Liver (tissue), 9 donors: ENCODE data around the gene MAPRE3. TPM values are rescaled to one million over a fixed set of nuclear protein-coding genes. Genes with fewer than 3 reads are reported as not detected.

ENCODE experiments used
- DNase-seq: peaks from one replicate; pipeline ENCODE4 v3.0.0-alpha.2; 2017; ENCODE audit warnings: low spot score
- H3K27ac ChIP-seq, 2 donors: one replicate each; pipeline ENCODE4 v1.7.0; 2013; ENCODE audit warnings: inconsistent platforms in 2 of 2, low read length in 2 of 2, control low read depth in 1 of 2, low read depth in 1 of 2, mild to moderate bottlenecking in 1 of 2
- H3K27me3 ChIP-seq, 4 donors: one replicate each; pipeline versions ENCODE4 v1.6.1 to v1.7.0; 2013; ENCODE audit warnings: low read length in 3 of 4, inconsistent platforms in 1 of 4, mild to moderate bottlenecking in 1 of 4, moderate library complexity in 1 of 4; ENCODE audit not compliant: control insufficient read depth in 4 of 4, insufficient read depth in 4 of 4
- H3K36me3 ChIP-seq, 4 donors: one replicate each; pipeline versions ENCODE4 v1.6.1 to v1.7.0; 2013; ENCODE audit warnings: low read length in 3 of 4, mild to moderate bottlenecking in 3 of 4, low read depth in 1 of 4, moderate library complexity in 1 of 4; ENCODE audit not compliant: control insufficient read depth in 4 of 4, insufficient read depth in 3 of 4
- H3K4me1 ChIP-seq, 4 donors: one replicate each; pipeline versions ENCODE4 v1.6.1 to v1.7.0; 2013; ENCODE audit warnings: low read length in 3 of 4, mild to moderate bottlenecking in 3 of 4, moderate library complexity in 1 of 4; ENCODE audit not compliant: control insufficient read depth in 4 of 4, insufficient read depth in 4 of 4
- H3K4me3 ChIP-seq, 3 donors: one replicate each; pipeline versions ENCODE4 v1.6.1 to v1.7.0; 2013; ENCODE audit warnings: low read length in 3 of 3, control low read depth in 1 of 3, low read depth in 1 of 3, mild to moderate bottlenecking in 1 of 3
- H3K9ac ChIP-seq, 2 donors: one replicate each; pipeline ENCODE4 v1.7.0; 2013; ENCODE audit warnings: low read length in 2 of 2, mild to moderate bottlenecking in 2 of 2, moderate library complexity in 2 of 2, control low read depth in 1 of 2, low read depth in 1 of 2
- H3K9me3 ChIP-seq, 4 donors: one replicate each; pipeline versions ENCODE4 v1.6.1 to v1.7.0; 2013; ENCODE audit warnings: low read length in 3 of 4; ENCODE audit not compliant: control insufficient read depth in 4 of 4
- EGR1 ChIP-seq, 2 donors: IDR thresholded peaks; 2 replicates each; pipeline ENCODE4 v1.6.1; 2016 to 2018; ENCODE audit warnings: antibody characterized with exemption in 2 of 2, low read depth in 2 of 2
- FOXA1 ChIP-seq: IDR thresholded peaks from 2 replicates; pipeline ENCODE4 v1.6.1; 2016; ENCODE audit warnings: antibody characterized with exemption
- FOXA2 ChIP-seq: IDR thresholded peaks from 2 replicates; pipeline ENCODE4 v1.6.1; 2016; ENCODE audit warnings: antibody characterized with exemption
- GABPA ChIP-seq, 2 donors: IDR thresholded peaks in 1 of 2; conservative IDR thresholded peaks in 1 of 2; 2 replicates each; pipeline ENCODE4 v1.6.1; 2016; ENCODE audit warnings: antibody characterized with exemption in 2 of 2, mild to moderate bottlenecking in 1 of 2, moderate library complexity in 1 of 2
- HNF4A ChIP-seq, 2 donors: conservative IDR thresholded peaks; 2 replicates each; pipeline ENCODE4 v1.6.1; 2016; ENCODE audit warnings: antibody characterized with exemption in 2 of 2, mild to moderate bottlenecking in 2 of 2
- HNF4G ChIP-seq: IDR thresholded peaks from 2 replicates; pipeline ENCODE4 v1.6.1; 2016; ENCODE audit warnings: antibody characterized with exemption
- JUND ChIP-seq, 2 donors: IDR thresholded peaks; 2 replicates each; pipeline ENCODE4 v1.6.1; 2016; ENCODE audit warnings: antibody characterized with exemption in 2 of 2
- NR2F2 ChIP-seq: IDR thresholded peaks from 2 replicates; pipeline ENCODE4 v1.6.1; 2016; ENCODE audit warnings: antibody characterized with exemption
- RAD21 ChIP-seq, 2 donors: IDR thresholded peaks; 2 replicates each; pipeline ENCODE4 v1.6.1; 2016; ENCODE audit warnings: antibody characterized with exemption in 2 of 2, mild to moderate bottlenecking in 2 of 2
- RXRA ChIP-seq, 2 donors: IDR thresholded peaks; 2 replicates each; pipeline ENCODE4 v1.6.1; 2017 to 2018; ENCODE audit warnings: antibody characterized with exemption in 2 of 2, mild to moderate bottlenecking in 1 of 2
- SP1 ChIP-seq: IDR thresholded peaks from 2 replicates; pipeline ENCODE4 v1.6.1; 2018; ENCODE audit warnings: antibody characterized with exemption, mild to moderate bottlenecking
- YY1 ChIP-seq: IDR thresholded peaks from 2 replicates; pipeline ENCODE4 v1.6.1; 2016; ENCODE audit warnings: antibody characterized with exemption, mild to moderate bottlenecking
- WGBS: extraction: QIAGEN DNeasy Blood & Tissue Kit; methylation state at CpG from one replicate; pipeline ENCODE4 v1.1.7; 2013; 5-methylcytosine and 5-hydroxymethylcytosine counted together
- polyA plus RNA-seq, 2 donors: library from polyadenylated mRNA; stranded (reverse) in 1 of 2; unstranded in 1 of 2; fragments of 200-250 nt in 1 of 2; fragments of >200 nt in 1 of 2; fragmentation: Nextera tagmentation in 1 of 2; extraction: Ambion mirVana in 1 of 2; gene quantifications; one replicate each; pipeline versions ENCODE4 v1.2.1 to v1.2.3, GENCODE V29; 2013 to 2015
- total RNA-seq, 2 donors: library from RNA; depleted of rRNA; stranded (reverse); fragments of >200 nt; gene quantifications; one replicate each; pipeline ENCODE4 v1.2.3, GENCODE V29; 2014
- TF ChIP-seq, protein P1 (sequence below): IDR thresholded peaks from 2 replicates; pipeline ENCODE4 v1.6.1; 2016; ENCODE audit warnings: antibody characterized with exemption
- TF ChIP-seq, protein P2 (sequence below): IDR thresholded peaks from 2 replicates; pipeline ENCODE4 v1.6.1; 2016; ENCODE audit warnings: antibody characterized with exemption
- TF ChIP-seq, protein P3 (sequence below): IDR thresholded peaks from 2 replicates; pipeline ENCODE4 v1.6.1; 2016; ENCODE audit warnings: antibody characterized with exemption
- TF ChIP-seq, protein P4 (sequence below): IDR thresholded peaks from 2 replicates; pipeline ENCODE4 v1.6.1; 2016; ENCODE audit warnings: antibody characterized with exemption, mild to moderate bottlenecking
- TF ChIP-seq, protein P5 (sequence below): fragments of 150-350 bp; IDR thresholded peaks from 2 replicates; pipeline ENCODE4 v1.5.1; 2017; ENCODE audit warnings: improper control_type of control experiment, low read depth, low read length; ENCODE audit not compliant: missing input control
- donor health status: healthy.
- donor health status: healthy.
- donor health status: healthy.
- donor health status: healthy.
- donor health status: healthy.

MAPRE3 gene
- total and polyA plus RNA-seq, 4 donors, result 1.0 to 15.8 (median 9.8) TPM

DNA sequence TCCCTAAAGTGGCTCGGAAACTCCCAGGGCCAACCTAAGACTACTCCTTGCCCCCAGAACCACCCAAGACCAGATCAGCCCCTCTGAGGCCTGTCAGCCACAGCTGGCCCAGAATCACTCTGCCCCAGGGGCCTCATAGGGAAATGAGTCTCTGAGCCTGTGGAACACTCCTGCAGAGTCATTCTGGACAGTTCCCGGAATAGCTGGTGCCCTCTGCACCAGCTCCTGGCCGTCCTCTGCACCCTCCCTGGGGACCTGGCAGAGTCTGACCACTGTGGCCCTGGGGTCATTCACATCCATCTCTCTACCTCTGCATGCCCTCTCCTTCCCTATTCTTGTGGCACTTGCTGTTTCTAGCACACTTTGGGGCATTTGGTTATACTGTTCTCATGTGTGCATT, 47.7 kb downstream of the MAPRE3 start:
- H3K27me3 ChIP-seq, result no peaks in the 10 kb centered on the region
- H3K9ac ChIP-seq, result no peak overlapping the region
- TF ChIP-seq, protein P1, sequence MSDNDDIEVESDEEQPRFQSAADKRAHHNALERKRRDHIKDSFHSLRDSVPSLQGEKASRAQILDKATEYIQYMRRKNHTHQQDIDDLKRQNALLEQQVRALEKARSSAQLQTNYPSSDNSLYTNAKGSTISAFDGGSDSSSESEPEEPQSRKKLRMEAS, result peak; percentile 90
- TF ChIP-seq, protein P2, sequence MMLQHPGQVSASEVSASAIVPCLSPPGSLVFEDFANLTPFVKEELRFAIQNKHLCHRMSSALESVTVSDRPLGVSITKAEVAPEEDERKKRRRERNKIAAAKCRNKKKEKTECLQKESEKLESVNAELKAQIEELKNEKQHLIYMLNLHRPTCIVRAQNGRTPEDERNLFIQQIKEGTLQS, result no peak
- TF ChIP-seq HNF4G (peak; percentile 68), GABPA (IDR thresholded peaks at IDR 0.05 in 1 of 2, conservative IDR thresholded peaks at IDR 0.05 in 1 of 2) (no peak), RXRA (IDR thresholded peaks at IDR 0.05) (peak; percentile 100), FOXA2 (peak; percentile 19), NR2F2 (peak; percentile 51), YY1 (peak; percentile 75), RAD21 (IDR thresholded peaks at IDR 0.05) (peak; percentile 43 to 66), JUND (IDR thresholded peaks at IDR 0.05) (peak in 1 of 2 donors; percentile 55), HNF4A (conservative IDR thresholded peaks at IDR 0.05) (peak; percentile 92 to 96), EGR1 (IDR thresholded peaks at IDR 0.05; ENCODE audit: low read depth in 2 of 2) (peak in 1 of 2 donors; percentile 43), FOXA1 (no peak), SP1 (peak; percentile 88)
- TF ChIP-seq, protein P3, sequence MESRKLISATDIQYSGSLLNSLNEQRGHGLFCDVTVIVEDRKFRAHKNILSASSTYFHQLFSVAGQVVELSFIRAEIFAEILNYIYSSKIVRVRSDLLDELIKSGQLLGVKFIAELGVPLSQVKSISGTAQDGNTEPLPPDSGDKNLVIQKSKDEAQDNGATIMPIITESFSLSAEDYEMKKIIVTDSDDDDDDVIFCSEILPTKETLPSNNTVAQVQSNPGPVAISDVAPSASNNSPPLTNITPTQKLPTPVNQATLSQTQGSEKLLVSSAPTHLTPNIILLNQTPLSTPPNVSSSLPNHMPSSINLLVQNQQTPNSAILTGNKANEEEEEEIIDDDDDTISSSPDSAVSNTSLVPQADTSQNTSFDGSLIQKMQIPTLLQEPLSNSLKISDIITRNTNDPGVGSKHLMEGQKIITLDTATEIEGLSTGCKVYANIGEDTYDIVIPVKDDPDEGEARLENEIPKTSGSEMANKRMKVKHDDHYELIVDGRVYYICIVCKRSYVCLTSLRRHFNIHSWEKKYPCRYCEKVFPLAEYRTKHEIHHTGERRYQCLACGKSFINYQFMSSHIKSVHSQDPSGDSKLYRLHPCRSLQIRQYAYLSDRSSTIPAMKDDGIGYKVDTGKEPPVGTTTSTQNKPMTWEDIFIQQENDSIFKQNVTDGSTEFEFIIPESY, result no peak
- TF ChIP-seq, protein P4, sequence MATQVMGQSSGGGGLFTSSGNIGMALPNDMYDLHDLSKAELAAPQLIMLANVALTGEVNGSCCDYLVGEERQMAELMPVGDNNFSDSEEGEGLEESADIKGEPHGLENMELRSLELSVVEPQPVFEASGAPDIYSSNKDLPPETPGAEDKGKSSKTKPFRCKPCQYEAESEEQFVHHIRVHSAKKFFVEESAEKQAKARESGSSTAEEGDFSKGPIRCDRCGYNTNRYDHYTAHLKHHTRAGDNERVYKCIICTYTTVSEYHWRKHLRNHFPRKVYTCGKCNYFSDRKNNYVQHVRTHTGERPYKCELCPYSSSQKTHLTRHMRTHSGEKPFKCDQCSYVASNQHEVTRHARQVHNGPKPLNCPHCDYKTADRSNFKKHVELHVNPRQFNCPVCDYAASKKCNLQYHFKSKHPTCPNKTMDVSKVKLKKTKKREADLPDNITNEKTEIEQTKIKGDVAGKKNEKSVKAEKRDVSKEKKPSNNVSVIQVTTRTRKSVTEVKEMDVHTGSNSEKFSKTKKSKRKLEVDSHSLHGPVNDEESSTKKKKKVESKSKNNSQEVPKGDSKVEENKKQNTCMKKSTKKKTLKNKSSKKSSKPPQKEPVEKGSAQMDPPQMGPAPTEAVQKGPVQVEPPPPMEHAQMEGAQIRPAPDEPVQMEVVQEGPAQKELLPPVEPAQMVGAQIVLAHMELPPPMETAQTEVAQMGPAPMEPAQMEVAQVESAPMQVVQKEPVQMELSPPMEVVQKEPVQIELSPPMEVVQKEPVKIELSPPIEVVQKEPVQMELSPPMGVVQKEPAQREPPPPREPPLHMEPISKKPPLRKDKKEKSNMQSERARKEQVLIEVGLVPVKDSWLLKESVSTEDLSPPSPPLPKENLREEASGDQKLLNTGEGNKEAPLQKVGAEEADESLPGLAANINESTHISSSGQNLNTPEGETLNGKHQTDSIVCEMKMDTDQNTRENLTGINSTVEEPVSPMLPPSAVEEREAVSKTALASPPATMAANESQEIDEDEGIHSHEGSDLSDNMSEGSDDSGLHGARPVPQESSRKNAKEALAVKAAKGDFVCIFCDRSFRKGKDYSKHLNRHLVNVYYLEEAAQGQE, result peak; percentile 81
- TF ChIP-seq, protein P5, sequence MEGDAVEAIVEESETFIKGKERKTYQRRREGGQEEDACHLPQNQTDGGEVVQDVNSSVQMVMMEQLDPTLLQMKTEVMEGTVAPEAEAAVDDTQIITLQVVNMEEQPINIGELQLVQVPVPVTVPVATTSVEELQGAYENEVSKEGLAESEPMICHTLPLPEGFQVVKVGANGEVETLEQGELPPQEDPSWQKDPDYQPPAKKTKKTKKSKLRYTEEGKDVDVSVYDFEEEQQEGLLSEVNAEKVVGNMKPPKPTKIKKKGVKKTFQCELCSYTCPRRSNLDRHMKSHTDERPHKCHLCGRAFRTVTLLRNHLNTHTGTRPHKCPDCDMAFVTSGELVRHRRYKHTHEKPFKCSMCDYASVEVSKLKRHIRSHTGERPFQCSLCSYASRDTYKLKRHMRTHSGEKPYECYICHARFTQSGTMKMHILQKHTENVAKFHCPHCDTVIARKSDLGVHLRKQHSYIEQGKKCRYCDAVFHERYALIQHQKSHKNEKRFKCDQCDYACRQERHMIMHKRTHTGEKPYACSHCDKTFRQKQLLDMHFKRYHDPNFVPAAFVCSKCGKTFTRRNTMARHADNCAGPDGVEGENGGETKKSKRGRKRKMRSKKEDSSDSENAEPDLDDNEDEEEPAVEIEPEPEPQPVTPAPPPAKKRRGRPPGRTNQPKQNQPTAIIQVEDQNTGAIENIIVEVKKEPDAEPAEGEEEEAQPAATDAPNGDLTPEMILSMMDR, result no peak
- H3K36me3 ChIP-seq, result peaks cover under 1 to 8% (median 5%) of the 10 kb centered on the region in 4 donors
- H3K4me3 ChIP-seq, result no peak overlapping the region
- H3K27ac ChIP-seq, result peak overlapping the region; percentile 34 to 53
- 46% methylated on average over 3 of the region's 3 CpGs for WGBS
- DNase-seq, result no peak
- H3K4me1 ChIP-seq, result peaks cover 28 to 65% (median 54%) of the 10 kb centered on the region in 4 donors
- no peaks in the 10 kb centered on the region for H3K9me3 ChIP-seq
